Activated CD4-positive, alpha-beta T cell treated with anti-CD3 and anti-CD28 coated beads for 48 hours (primary cell): ENCODE data around the gene ATP6V1A.
A peak's percentile ranks its signal among the peaks of the same experiment; 100 is the strongest.

Source experiments
- DNase-seq: peaks from one replicate; pipeline ENCODE4 v3.0.0-alpha.2; 2020

Gene ATP6V1A

DNA sequence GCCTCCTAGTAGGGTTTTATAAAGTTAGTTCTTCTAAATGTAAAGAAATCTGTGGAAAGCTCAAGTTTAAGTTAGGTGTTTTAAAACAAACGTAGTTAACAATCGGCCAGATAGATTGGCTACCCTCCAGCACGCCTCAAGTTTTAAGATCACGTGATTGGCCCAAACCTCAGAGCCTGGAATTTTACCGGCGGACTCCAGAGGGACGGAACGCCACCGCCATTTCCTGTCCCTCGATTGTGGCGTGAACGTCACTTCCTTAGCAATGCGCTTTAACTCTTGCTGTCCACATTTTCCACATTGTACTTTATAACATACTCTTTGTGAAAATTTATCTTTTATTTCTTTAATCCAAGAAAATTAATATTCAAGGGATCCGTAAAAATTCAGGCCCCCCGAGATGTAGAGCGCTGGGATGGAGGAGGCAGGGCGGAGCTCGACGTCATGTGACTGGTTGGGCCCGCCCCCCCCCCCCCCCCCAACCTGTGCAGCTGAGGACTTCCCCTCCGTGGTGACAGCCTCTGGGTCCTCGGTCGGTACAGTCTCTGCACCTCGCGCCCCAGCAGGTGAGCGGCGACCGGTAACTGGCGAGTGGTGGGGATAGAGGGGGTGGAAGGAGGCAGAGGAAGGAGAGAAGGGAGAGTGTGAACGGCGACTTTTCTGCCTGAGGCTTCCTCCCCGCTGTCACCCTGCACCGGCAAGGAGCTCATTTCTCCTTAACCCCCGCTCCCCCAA, at the start of gene ATP6V1A:
TSS of gene ATP6V1A (plus strand) at position 488 of the 735 bp plus-strand sequence. CDS start 31,719 bp downstream, outside the sequence.
- peak; percentile 90 for DNase-seq

DNA sequence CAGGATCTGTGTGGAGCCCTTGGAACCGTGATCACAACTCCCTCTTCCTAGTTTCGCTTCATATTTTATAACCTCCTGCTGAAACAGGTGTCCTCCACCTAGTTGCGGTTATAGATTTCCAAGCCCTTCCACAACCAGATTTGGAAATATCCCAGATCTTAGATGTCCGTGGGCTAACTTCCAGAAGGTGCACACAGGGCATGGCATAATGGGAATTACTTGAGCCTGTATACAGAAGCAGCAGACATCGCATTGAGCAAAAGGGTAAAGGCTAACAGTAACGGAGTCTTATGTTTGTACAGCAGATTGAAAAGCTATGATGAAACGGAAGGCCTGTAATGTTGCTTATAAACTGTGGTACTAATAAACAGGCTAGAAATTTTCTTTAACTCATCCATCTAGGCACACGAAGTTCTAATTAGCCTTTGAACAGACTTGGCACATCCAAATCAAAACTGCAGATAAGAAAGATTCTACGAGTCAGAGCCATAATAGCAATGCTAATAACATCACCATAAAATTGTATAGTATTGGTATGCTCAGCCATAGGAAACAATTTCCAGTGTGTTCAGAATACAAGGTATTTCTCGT, 49.2 kb upstream of the ATP6V1A start:
- DNase-seq, result no peak

DNA sequence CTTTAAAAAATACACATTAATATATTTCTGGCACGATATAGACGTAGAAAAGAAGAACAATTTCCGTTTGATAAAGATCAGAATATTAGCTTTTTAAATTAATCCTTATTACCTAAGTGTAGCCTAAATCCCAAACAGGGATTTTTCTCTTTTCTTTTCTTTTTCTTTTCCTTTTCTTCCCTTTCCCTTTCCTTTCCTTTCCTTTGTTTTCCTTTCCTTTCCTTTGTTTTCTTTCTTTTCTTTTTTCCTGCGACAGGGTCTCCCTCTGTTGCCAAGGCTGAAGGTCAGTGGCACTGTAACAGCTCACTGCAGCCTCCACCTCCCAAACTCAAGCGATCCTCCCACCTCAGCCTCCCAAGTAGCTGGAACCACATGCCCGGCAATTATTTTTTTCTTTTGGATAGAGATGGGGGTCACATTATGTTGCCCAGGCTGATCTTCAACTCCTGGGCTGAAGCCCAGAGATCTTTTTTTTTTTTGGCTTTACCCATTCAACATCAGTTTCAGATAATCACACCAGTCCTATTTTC, 48.6 kb upstream of the ATP6V1A start:
- no peak for DNase-seq

DNA sequence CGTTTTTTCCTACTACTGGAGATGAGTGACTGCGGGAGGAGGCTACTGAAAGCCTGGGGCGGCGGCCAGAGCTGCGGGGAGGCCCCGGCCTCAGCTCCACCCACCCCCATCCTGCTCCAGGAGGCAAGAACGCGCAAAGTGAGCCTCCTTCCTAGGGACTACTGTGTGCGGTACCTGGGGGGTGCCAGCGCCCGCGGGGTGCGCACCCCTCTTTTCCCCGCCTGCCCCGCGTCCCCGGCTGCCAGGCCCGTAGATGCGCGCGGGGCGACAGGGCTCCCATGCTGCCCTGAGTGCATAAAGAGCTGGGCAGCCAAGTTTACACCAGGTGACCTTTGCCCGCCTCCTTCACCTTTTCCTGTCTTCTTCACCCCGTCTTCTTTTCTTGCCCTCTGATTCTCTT, 47.9 kb upstream of the ATP6V1A start:
- peak; percentile 18 for DNase-seq

DNA sequence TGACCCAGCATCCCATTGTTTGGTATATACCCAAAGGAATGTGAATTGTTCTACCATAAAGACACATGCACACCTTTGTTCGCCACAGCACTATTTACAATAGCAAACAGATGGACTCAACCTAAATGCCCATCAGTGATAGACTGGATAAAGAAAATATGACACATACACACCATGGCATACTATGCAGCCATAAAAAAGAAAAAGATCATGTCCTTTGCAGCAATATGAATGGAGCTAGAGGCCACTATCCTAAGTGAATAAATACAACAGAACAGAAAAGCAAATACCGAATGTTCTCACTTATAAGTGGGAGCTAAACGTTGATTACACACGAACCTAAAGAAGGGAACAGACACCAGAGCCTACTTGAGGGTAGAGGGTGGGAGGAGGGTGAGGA, 39.0 kb upstream of the ATP6V1A start:
- no peak for DNase-seq

DNA sequence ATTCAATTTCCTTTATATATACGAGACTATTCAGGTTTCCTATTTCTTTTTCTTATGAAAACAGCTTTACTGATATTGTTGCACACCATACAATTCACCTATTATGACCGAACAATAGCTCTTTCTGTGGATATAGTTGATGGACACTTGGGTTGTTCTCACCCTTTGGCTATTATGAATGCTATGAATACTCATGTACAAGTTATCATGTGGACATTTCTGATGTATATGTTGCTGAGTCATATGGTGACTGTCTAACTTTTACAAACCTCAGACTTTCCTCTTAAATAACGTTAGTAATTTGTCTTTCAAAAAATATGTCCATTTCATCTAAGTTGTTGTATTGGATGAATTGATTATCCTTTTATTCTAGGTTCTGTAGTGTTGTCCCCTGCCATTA, 34.7 kb upstream of the ATP6V1A start:
- no peak for DNase-seq

DNA sequence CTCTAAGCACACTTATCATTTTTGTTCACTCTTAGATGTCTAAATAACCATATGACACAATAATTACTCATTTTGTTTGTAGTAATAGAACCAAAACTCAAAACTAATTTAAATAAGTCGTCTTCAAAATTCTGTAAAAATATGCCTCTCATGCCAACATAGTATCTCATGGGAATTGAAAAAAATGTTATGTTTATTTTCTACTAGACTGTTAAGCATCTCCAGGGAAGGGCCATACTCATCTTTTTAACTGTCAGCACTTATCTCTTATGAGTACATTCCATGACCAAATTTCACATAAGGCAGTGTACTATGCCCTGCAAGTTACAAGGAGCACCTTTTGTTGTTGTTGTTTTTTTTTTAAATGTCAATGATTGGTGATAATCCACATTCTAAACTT, 32.1 kb upstream of the ATP6V1A start:
- no peak for DNase-seq

DNA sequence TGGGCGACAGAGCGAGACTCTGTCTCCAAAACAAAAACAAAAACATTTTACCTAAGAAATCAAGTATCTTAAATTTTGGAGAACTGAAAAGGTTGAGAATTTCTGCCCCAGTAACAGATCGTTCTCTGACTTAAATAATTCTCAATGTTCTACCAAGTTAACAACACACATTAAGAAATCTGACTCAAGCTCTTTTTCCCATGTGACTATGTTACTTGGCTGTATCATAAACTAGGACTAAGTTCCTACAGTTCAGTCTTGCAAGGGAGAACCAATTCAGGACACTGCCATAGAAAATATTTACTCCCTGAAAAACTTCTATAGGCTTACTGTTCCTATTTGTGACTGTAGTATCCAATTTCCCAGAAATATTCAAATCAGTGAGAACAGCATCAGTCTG, 29.5 kb upstream of the ATP6V1A start:
- no peak for DNase-seq

DNA sequence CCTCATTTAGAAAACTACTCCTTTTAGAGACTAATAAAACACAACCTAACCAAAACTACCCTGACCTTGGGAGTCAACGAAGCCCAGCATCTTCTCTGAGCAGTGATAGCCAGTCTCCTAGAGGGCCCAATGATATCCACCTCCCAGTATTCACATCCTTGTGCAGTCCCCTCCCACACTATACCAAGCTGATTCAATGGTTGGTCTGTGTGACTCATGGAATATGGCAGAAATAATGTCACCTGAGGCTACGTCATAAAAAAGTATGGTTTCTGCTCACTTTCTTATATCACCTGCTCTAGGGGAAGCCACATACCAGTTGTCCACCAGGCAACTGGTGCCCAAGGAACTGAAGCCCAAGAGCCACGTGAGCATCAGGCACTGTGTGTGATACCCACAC, 29.0 kb upstream of the ATP6V1A start:
- DNase-seq, result no peak

DNA sequence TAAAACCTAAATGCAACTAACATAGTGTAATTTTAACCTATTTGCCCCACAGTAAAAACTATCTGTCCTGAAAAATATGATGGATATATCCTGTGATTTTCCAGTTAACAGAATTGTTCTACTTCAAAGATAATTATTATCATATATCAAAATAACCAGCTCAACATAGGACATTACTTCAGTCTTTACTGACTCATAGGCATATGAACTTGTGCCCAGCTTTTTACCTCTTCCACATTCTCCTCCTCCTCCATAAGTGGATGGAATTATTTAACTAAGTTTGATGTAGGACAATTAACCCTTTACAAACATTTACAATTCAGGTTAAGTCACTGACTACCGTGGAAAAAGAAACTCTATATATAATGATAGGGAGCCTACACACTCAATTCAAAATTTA, 27.5 kb upstream of the ATP6V1A start:
- no peak for DNase-seq

DNA sequence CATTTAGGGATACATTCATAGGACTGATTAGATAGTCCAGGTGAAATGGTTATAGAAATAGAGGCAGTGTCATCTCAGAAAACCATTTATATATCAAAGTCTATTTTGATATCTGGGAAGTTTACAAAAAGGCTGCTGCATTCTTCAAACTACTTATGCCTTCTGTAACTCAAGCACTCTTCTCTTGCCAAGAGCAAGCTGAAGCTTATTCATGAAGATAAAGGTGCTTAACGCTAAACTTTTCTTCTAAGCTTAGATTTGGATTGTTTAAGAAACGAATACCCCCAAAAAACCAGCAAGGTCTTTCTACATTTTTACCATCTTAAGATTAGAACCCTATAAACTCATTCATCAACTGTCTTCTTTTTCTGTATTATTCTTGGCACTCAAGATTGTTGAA, 27.1 kb upstream of the ATP6V1A start:
- DNase-seq, result no peak

DNA sequence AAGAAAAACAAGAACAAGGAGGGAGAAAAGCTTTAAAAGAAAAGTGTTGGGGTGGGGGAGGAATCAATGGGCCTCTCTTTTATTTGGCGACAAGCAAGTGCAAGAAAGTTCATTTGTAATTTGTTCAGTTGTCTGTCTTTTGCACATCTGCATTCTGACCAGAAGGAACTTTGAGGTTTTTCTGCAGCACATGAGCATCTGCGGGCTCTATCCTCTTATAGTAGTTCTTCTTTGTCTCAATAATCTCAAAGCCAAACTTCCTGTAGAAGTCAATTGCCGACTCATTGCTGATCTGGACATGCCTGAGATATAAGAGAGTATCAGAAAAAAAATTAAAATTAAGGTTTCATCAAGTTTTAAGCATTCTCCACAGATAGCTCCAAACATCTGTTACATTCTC, 25.2 kb upstream of the ATP6V1A start:
- no peak for DNase-seq

DNA sequence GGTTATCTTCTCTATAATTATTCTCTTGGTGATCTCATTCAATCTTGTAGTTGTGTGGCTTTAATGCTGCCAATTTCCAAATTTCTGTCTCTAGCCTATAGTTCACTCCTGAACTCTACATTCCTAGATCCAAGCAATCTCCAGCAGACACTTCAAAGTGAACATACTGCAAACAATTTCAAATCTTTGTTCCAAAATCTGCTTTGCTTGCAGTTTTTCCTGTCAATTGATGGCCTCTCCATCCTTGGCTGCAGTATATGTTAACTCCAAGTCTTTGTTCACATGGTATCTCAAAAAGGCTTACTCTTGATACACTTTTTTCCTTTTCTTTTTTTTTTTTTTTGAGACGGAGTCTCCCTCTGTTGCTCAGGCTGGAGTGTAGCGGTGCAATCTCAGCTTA, 18.2 kb upstream of the ATP6V1A start:
- DNase-seq, result no peak

DNA sequence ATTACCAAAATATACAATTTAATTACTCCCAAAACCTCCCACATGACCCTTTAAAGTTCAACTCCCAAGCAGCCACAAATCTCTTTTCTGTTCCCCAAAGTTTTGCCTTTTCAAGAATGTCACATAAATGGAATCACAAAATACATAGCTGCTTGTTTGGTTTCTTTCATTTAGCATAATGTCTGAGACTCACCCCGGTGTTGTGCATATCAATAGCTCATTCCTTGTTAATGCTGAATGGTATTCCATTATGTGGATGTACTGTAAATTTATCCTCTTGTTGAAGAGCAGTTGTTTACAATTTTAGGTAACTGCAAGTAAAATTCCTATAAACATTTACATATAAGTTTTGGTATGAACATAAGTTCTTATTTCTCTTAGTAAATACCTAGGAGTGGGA, 16.3 kb upstream of the ATP6V1A start:
- no peak for DNase-seq

DNA sequence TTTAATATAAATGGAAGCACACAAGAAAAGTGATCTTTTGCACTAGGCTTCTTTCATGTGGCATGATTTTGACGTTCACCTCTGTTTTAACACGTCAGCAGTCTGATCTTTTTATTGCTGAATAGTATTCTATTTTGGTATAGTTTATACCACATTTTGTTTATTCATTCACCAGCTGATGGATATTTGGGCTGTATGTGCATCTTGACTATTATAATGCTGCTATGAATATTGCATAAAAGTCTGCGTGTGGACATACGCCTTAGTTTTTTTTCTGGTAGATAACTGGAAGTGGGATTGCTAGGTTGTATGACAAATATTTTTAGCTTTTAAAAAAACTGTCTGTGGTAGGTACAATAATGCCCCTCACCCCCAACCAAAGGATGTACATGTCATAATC, 15.1 kb upstream of the ATP6V1A start:
- no peak for DNase-seq

DNA sequence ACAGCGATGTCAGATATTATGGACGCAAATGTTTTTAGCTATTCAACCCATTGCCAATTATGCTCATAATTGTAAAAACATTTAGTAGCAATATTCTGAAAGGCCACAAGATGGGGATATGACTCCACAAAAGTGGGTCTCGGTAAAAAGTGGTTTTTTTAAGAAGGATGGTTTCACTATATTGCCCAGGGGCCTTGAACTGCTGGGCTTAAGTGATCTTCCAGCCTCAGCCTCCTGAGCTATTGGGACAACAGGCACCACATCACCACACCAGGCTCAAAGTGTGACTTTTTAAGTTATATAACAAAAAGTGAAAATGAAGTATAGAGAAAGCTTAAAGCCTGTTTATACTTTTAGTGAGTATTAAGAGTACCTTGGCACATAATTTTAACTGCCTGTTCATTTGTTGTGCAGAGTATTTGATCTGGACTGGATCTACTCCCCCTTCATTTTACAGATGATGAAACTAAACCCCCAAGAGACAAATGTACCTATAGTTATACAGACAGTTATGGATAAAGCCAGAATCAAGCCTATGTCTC, 10.2 kb upstream of the ATP6V1A start:
- DNase-seq, result no peak

DNA sequence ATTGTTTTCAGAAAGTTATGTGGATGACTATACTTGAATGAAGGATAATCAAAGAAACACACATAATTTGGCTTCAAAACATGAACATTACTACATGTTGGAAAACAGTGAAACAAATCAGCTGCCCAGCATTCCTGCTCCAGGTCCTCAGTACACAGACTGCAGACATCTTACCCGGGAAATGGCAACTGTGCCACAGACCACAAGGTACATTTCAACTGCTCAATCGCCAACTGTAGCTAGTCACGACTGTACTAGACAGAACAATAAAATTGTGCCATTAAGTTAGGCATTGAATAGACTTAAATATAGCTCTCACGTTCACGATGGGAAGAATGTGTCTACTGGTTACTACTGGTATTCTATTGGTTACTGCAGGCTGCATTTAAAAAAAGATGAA, 5.7 kb upstream of the ATP6V1A start:
- DNase-seq, result no peak

DNA sequence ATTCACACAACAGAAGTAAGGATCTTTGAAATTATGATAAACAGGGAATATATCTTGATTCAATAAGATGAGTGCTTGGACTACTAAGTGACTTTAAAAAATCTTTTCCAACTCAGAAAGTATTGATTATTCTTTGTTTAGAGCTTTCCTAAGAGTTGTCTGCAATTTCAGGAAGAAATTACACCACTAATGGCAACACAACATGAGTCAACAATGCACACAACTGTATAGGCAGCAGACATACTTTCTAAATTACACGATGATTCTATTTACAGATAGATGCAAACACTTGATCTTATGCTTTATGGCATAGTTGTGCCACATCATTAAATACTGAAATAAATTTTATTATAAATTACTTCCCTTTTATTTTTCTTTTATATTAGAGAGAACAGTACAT, 5.2 kb upstream of the ATP6V1A start:
- no peak for DNase-seq

DNA sequence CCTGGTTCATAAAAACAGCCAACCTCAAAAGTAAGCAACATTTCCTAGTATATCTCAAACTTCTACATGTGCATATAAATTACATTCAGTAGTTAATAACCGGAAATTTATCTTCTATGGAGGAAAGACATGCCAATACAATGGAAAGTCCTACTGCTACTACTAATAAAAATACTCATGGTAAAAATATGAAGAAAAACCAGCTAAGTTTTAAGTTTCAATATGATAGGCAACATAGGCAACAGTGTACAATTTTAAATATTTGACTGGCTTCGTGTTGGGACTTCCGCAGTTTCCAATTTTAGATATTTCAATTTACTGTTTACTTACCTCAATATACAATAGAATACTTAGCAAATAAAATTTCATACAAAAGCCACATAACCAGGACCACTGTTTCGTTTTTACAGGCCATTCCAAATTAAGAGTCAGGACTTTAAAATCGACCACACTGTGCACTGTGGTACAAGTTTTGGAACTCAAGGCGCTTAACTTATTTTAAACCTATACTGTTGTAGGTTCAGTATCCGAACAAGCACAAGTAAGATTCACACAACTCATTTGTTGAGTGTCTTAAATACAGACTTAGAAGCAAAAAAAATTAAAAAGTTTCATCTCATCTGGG, 3.7 kb upstream of the ATP6V1A start:
- DNase-seq, result no peak

DNA sequence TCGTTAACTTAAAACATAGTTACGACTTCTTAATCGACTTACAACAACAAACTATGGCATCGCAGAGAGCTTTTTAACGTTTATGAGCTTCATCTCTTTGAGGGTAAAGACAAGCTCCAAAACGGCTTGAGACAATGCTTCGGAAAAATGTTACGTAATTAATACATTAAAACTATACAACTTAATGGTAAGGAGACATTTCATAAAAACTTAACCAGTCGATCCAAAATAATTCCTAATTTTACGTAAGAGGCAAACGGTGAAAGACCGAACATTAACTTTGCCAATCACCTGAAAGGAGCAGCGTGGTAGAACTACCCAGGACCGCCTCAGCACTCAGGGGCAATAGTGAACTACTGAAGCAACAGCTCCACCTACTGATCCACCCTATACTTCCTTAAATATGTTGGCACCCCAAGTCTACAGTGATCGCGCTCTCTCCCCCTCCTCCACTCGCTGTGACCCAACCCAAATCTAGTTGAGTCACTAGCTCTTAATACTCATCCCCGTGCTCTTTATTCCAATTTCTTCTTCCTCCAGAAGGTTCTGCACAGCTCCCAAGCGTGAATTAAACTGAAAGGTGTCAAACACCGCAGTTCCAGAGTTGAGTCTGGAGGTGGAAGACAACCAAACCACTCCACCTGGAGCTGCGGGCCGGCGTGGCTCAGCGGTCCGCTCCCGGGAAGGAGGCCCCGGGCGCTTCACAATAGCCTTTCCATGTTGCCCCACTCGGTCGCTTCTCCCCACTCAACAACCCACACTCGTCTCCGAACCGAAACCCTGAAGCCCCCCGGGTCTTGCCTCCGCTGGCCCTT, 1.7 kb upstream of the ATP6V1A start:
- peak; percentile 85 for DNase-seq

DNA sequence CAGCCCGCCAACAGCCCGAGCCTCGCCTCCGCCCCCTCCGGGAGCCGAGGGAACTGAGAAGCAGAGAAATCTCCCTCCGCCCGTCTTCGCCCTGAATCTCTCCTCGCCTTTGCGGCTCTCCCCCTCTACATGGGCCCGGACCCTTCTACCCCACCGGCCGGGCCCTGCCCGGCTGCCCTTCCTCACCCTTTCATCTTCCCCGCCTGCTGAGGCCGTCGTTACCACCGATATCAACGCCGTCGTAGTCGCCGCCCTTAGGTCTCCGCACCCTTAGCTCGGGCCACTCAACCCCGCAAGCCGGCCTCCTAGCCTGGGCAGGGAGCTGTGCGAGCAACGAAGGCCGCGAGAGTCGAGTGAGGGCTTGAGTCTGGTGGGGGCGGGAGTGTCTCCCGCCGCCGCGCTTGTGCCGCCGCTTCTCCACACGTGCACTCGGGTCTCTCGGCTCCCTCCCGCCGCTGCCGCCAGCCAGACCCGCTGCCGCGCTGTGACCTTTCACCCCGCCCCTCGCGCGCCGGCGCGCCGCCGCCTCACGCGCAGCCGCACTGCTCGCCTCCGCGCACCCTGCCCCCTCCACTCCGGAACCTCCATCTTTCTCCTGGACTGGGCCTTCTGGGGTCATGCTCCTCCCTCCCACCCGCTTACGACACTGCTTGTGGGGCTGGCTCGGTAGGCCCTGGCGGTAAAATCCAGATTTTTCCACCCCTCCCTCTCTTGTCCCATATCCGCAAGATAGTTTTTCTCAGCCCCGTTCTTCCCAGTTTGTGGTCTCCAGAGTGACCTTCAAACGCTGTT, 883 bp upstream of the ATP6V1A start, which contains the start of gene NAA50:
TSS of gene NAA50 (minus strand) at position 494 of the 792 bp plus-strand sequence. CDS start at position 194, 300 bp downstream.
- peak; percentile 96 for DNase-seq
